HK-2 (cell line): ENCODE data around the gene CITED4.

Source experiments
- DNase-seq: peaks from one replicate; pipeline ENCODE4 v3.0.0-alpha.2; 2018; ENCODE audit not compliant: unreplicated experiment

Gene CITED4

GRCh38 chr1:40834968-40835545, 27.1 kb downstream of the CITED4 start:
- DNase-seq: no peak

DNA sequence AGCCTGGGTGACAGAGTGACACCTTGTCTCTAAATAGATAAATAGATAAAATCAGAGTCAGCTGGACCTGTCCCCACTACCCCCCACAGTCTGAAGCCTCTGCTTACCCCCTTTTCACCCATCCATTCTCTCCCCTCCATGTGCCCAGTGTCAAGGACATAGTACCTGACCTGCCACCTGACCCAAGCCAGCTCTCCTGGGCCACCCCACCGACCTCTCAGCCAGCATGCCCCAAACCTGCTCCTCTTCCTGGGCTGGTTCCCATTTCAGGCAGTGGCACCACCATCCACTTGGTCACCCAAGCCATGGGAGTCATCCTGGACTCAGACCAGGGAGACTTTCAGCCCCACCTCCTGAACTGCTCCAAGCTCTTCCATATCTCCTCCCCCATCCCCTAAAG, 28.2 kb downstream of the CITED4 start:
- no peak for DNase-seq

- DNase-seq: no peak
These were observed 31.0 kb downstream of the CITED4 start for GRCh38 chr1:40831001-40831732.

- no peak for DNase-seq
These were observed 31.7 kb downstream of the CITED4 start for GRCh38 chr1:40830419-40830943.

DNA sequence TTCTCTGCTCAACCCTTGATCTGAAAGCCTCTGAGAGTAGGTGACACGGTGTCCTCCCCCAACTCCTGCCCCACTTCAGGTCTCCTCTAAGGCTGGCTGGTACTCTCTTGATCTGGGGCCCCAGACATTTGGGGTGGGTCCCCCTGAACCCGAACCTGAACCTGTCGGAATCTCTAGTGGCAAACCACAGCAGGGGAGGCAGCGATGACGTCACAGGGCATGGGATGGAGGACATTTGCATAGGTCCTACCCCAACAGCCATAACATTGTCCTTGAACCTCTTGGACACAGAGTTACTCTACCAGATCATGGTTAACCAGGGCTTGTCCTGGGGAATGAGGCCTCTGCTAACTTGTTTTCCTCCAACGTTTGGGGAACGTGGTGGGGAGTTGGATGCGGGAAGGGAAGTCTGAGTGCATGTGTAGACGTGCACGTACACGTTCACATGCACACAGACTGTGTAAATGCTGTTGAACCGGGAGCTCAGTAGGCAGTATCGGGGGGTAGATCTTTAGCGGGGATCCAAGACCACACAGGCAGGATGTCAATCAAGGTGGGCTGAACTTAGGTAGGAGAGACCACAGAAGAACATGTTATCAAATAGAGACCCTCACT, 32.4 kb downstream of the CITED4 start:
- no peak for DNase-seq

DNA sequence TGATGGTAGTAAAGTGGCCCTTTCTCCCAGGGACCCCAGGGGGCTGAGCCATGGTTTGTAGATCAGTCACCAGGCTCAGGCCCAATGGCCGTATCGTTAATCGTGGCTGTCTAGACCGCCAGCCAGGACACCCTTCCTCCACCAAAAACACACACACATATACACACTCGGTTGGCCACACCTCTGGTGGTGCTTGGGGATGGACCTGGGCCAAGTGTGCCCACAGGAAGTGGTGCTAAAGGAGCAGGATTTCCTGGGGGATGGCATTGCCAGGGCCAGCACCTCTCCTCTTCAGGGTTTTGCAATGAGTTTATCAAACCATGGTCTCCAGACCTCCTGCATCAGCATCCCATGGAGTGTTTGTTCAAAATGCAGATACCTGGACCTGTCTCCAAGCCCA, 36.2 kb downstream of the CITED4 start:
- DNase-seq: no peak

- DNase-seq: no peak
These were observed 36.8 kb downstream of the CITED4 start for GRCh38 chr1:40825435-40825788.

DNA sequence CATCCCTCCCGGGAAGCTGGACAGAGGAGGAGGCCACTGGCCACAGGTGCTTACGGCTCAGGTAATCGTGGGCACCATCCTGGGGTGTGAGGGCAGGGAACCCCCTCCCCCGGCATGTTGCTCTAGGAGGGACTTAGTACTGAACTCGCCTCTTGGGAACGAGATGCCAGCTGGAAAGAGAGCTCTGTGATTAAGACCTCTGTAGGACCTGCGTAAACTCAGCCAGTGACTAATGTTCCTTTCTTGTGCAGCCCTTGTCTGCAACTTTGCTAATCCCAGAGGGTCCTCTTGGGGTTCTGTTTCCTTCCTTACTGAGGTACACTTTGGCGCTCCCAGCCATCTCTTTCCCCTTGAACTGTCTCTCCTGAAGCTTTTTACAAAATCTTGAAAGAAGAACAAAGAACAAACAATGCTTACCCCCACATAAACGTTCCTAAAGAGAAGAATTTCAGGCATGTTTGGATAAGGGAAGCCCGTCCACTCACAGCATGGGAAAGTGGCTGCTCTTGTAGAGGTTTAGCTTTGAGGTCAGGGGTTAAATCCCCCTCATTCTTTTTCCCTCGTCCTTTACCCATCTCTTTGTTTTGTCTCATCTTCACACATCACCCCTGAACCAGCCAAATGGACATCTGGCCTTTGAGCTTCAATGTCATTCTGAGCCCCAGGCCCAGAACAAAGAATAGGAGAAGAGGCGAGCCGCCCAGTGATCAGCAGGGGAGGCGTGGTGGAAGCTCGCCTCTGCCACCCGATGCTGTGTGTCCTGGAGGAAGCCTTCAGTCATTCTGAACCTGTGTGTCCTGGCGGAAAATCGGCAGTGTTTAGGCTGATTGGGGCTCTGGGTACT, 37.4 kb downstream of the CITED4 start:
- no peak for DNase-seq

GRCh38 chr1:40823983-40824382, 38.2 kb downstream of the CITED4 start:
- DNase-seq: no peak

GRCh38 chr1:40823345-40823744, 38.8 kb downstream of the CITED4 start:
- no peak for DNase-seq

DNA sequence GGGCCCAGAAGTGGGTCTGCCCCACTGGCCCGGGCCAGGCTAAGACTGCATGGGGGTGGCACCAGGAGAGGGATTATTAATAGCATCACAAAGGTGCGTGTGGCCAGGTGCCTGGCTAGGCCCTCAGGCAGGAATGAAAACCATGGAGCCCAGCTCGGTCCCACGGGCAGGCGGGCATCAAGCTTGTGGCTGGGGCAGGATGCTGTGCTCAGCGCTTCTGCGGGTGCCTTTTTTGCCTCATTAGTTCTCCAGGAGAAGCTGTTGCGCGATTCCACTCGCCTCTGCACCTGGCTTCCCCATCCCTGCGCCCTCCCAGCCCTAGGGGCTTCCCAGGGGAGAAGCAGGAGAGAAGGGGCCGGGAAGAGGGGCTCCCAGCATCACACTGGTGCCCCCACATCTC, 39.3 kb downstream of the CITED4 start:
- DNase-seq: no peak

GRCh38 chr1:40820911-40821693, 41.1 kb downstream of the CITED4 start:
- no peak for DNase-seq

DNA sequence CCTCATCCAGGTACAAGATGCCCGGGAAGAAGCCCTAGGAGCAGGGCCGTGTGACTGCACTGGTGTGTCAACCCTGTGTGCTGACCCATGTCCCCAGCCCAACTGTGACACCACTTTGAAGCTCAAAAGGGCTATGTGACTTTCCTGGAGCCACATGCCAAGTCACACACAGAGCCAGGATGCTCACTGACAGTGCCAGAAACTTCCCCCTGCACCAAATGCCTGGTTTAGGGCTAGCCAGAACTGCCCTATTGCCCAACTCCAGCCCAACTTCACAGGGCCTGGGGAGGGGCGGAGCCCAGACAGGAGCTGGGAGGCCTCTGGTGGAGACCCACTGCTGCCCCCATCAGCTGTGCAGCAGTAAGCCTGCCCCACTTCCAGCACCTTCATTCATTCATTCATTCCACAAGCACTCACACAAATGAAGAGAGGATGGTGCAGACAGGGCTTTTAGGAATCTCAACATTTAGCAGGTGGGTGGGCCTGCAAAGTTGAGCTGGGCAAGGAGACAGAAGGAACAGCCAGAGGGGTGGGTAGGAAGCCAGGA, 41.8 kb downstream of the CITED4 start:
- no peak for DNase-seq

DNA sequence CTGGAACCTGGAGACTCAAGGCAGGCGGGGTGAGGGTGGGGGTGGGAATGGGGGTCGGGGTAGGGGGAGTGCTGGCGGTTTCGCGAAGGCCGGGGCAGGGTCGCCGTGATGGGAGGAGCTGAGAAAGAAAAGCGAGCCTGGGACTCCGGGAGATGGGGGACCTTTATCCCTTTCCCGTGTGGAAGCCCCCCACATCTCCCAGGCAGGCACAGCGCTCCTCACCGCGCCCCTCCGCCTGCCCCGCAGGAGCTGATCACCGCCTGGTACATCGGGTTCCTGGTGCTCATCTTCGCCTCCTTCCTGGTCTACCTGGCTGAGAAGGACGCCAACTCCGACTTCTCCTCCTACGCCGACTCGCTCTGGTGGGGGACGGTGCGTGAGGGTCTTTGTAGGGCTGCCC, 43.1 kb downstream of the CITED4 start:
- no peak for DNase-seq

DNA sequence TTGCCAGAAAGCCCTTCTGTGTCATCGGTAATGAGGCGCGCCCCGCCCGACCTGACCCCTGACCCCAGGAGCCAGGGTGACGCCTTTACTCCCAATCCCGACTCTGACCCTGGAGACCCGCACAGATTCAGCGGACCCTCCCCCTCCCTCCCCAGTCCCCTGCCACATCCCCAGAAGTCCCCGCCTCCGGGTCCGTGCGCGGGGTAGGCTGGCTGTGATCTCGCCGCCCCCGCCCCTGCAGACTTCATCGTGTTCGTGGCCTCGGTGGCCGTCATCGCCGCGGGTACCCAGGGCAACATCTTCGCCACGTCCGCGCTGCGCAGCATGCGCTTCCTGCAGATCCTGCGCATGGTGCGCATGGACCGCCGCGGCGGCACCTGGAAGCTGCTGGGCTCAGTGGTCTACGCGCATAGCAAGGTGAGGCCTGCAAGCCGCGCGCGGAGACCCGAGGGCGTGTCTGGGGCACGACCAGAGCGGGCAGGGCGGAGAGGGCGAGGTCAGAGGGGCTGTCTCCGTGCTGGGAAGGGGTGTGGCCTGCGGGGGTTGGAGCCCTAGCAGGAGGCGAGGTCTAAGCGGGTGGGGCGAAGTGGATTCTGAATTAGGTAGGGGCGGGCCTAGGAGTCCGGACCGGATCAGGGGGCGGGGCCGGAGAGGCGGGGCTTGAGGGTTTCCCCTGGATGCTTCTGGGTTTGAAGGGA, 43.8 kb downstream of the CITED4 start:
- DNase-seq: no peak

- DNase-seq: no peak
These were observed 44.3 kb downstream of the CITED4 start for GRCh38 chr1:40817791-40818263.

- DNase-seq: no peak
These were observed 46.7 kb downstream of the CITED4 start for GRCh38 chr1:40815420-40815819.
